NT2/D1 (cell line): ENCODE measurements around the gene SPTBN5.

Experiments
- DNase-seq: peaks from one replicate; pipeline ENCODE4 v3.0.0-alpha.2; 2011; ENCODE audit warnings: low read depth, low spot score
- H3K27me3 ChIP-seq: 2 replicates; pipeline ENCODE4 v1.6.0; 2011; ENCODE audit warnings: mild to moderate bottlenecking; ENCODE audit not compliant: insufficient read length, insufficient read depth
- H3K36me3 ChIP-seq: 2 replicates; pipeline ENCODE4 v1.6.1; 2011; ENCODE audit warnings: mild to moderate bottlenecking, low read length, mixed read lengths; ENCODE audit not compliant: insufficient read depth, insufficient read length
- H3K4me1 ChIP-seq: 2 replicates; pipeline ENCODE4 v1.5.1; 2011; ENCODE audit not compliant: insufficient read depth, insufficient read length
- H3K4me3 ChIP-seq: 2 replicates; pipeline ENCODE4 v1.5.1; 2011; ENCODE audit warnings: low read depth; ENCODE audit not compliant: insufficient read length
- H3K9ac ChIP-seq: 2 replicates; pipeline ENCODE4 v1.6.0; 2011; ENCODE audit warnings: low read depth; ENCODE audit not compliant: insufficient read length
- H3K9me3 ChIP-seq: 2 replicates; pipeline ENCODE4 v1.5.1; 2011; ENCODE audit warnings: mild to moderate bottlenecking, low read length; ENCODE audit not compliant: insufficient read depth
- SUZ12 ChIP-seq: IDR thresholded peaks from 2 replicates; pipeline ENCODE4 v1.6.1; 2011; ENCODE audit not compliant: insufficient read length, insufficient read depth; ENCODE audit errors: extremely low read depth
- YY1 ChIP-seq: IDR thresholded peaks from 2 replicates; pipeline ENCODE4 v1.6.1; 2011; ENCODE audit not compliant: insufficient read length, insufficient read depth
- ZNF274 ChIP-seq: IDR thresholded peaks from 2 replicates; pipeline ENCODE4 v1.6.1; 2011; ENCODE audit warnings: mild to moderate bottlenecking, low read depth, low read length

Gene SPTBN5

GRCh38 chr15:41854443-41854842 is 39.4 kb downstream of the SPTBN5 start:
- no peaks in the 10 kb centered on the region for H3K36me3 ChIP-seq
- H3K9me3 ChIP-seq, result no peaks in the 10 kb centered on the region
- no peak overlapping the region for H3K9ac ChIP-seq
- DNase-seq, result no peak
- no peak overlapping the region for H3K4me3 ChIP-seq
- H3K27me3 ChIP-seq, result no peaks in the 10 kb centered on the region
- TF ChIP-seq SUZ12, result no peak
- TF ChIP-seq YY1, result no peak
- no peak for TF ChIP-seq ZNF274
- H3K4me1 ChIP-seq, result peaks cover 26% of the 10 kb centered on the region

- no peak for DNase-seq
- H3K9ac ChIP-seq, result no peak overlapping the region
- H3K36me3 ChIP-seq, result peaks cover 5% of the 10 kb centered on the region
- peaks cover 28% of the 10 kb centered on the region for H3K4me1 ChIP-seq
- no peak for TF ChIP-seq SUZ12
- TF ChIP-seq ZNF274, result no peak
- TF ChIP-seq YY1, result no peak
- no peak overlapping the region for H3K4me3 ChIP-seq
- no peaks in the 10 kb centered on the region for H3K27me3 ChIP-seq
- no peaks in the 10 kb centered on the region for H3K9me3 ChIP-seq
These were observed 40.0 kb downstream of the SPTBN5 start for GRCh38 chr15:41853831-41854230.

- Histone ChIP-seq H3K4me3 (no peak overlapping the region), H3K9me3 (no peaks in the 10 kb centered on the region), H3K27me3 (no peaks in the 10 kb centered on the region), H3K4me1 (peaks cover 28% of the 10 kb centered on the region), H3K36me3 (peaks cover 14% of the 10 kb centered on the region), H3K9ac (no peak overlapping the region)
- DNase-seq, result no peak
- no peak for TF ChIP-seq SUZ12
- no peak for TF ChIP-seq ZNF274
- TF ChIP-seq YY1, result no peak
These were observed 40.9 kb downstream of the SPTBN5 start for GRCh38 chr15:41852736-41853590.

GRCh38 chr15:41851755-41852370 is 42.0 kb downstream of the SPTBN5 start:
- DNase-seq, result no peak
- Histone ChIP-seq H3K9ac (no peak overlapping the region), H3K4me1 (peaks cover 28% of the 10 kb centered on the region), H3K27me3 (no peaks in the 10 kb centered on the region), H3K36me3 (peaks cover 25% of the 10 kb centered on the region), H3K9me3 (no peaks in the 10 kb centered on the region), H3K4me3 (no peak overlapping the region)
- TF ChIP-seq YY1 (no peak), ZNF274 (no peak), SUZ12 (no peak)

- Histone ChIP-seq H3K9me3 (no peaks in the 10 kb centered on the region), H3K27me3 (no peaks in the 10 kb centered on the region), H3K4me3 (no peak overlapping the region), H3K36me3 (peaks cover 32% of the 10 kb centered on the region), H3K9ac (peak overlapping the region; percentile 10), H3K4me1 (peaks cover 26% of the 10 kb centered on the region)
- TF ChIP-seq ZNF274, result no peak
- TF ChIP-seq SUZ12, result no peak
- DNase-seq, result no peak
These were observed 42.7 kb downstream of the SPTBN5 start for GRCh38 chr15:41851167-41851523.

- Histone ChIP-seq H3K4me1 (peaks cover 25% of the 10 kb centered on the region), H3K9me3 (no peaks in the 10 kb centered on the region), H3K9ac (peak overlapping the region; percentile 10), H3K36me3 (peaks cover 35% of the 10 kb centered on the region), H3K27me3 (no peaks in the 10 kb centered on the region), H3K4me3 (no peak overlapping the region)
- no peak for TF ChIP-seq SUZ12
- no peak for TF ChIP-seq ZNF274
- no peak for TF ChIP-seq YY1
- no peak for DNase-seq
These were observed 43.2 kb downstream of the SPTBN5 start for GRCh38 chr15:41850482-41851166.

- peaks cover 40% of the 10 kb centered on the region for H3K36me3 ChIP-seq
These were observed 44.0 kb downstream of the SPTBN5 start for GRCh38 chr15:41849861-41850260.

More at GRCh38 chr15:41849861-41850260, 44.0 kb downstream of the SPTBN5 start:
- TF ChIP-seq ZNF274, result no peak
- peaks cover 20% of the 10 kb centered on the region for H3K4me1 ChIP-seq
- no peaks in the 10 kb centered on the region for H3K27me3 ChIP-seq
- H3K9ac ChIP-seq, result no peak overlapping the region
- DNase-seq, result no peak
- no peak overlapping the region for H3K4me3 ChIP-seq
- no peaks in the 10 kb centered on the region for H3K9me3 ChIP-seq
